GM12878 (cell line): ENCODE measurements around the gene AP4B1. TPM values are rescaled to one million over a fixed set of nuclear protein-coding genes. Genes with fewer than 3 reads are reported as not detected.
"Not testable (repeated sequence)": the region's sequence is repeated elsewhere in the genome, so short reads cannot be mapped to it uniquely, and the experiment has no call there.

Experiments used
- ATAC-seq: fragments of 200-7000 bp; cut with Tn5 transposase; 3 replicates; pipeline ENCODE4 v1.9.1; 2020; ENCODE audit warnings: mild to moderate bottlenecking, moderate library complexity
- BruUV-seq: library from RNA; stranded (reverse); fragments of 400-500 nt; replicated peaks from 2 replicates; lab custom pipeline; 2021; lab: Mats Ljungman, UMichigan
- CTCF ChIA-PET: fragments of 300-600 bp; sonication (Branson Sonifier 250); formaldehyde crosslinking; extraction: SDS; loops from one replicate; lab custom pipeline; 2021; ENCODE audit warnings: inconsistent platforms; lab: Yijun Ruan, JAX
- POLR2A ChIA-PET: fragments of 350-600 bp; formaldehyde crosslinking; extraction: SDS; loops from one replicate; lab custom pipeline; 2021; ENCODE audit warnings: inconsistent platforms; lab: Charles Lee
- RAD21 ChIA-PET: fragments of 300-600 bp; sonication (Branson Sonifier 250); formaldehyde crosslinking; loops from one replicate; lab custom pipeline; 2023; ENCODE audit warnings: antibody characterized with exemption; ENCODE audit not compliant: unreplicated experiment; lab: Charles Lee
- SMC1A ChIA-PET: fragments of 300-600 bp; sonication (Branson Sonifier 250); formaldehyde crosslinking; loops from one replicate; lab custom pipeline; 2023; ENCODE audit not compliant: unreplicated experiment, uncharacterized antibody; lab: Charles Lee
- DNase-seq: peaks from one replicate; pipeline ENCODE4 v3.0.0-alpha.2; 2011; ENCODE audit warnings: low read depth, low spot score
- FAIRE-seq: peaks from 3 replicates; lab custom pipeline; 2011; peaks lifted over from hg19 to GRCh38; lab: Jason Lieb, UNC
- H2AFZ ChIP-seq: 2 replicates; pipeline ENCODE4 v1.6.0; 2011; ENCODE audit warnings: low read depth, low read length, control low read depth; ENCODE audit not compliant: control insufficient read depth
- H3K27ac ChIP-seq: 2 replicates; pipeline ENCODE4 v1.5.1; 2011; ENCODE audit warnings: control low read depth; ENCODE audit not compliant: control insufficient read depth, insufficient read depth
- H3K27me3 ChIP-seq, 2 experiments: replicated peaks in 1 of 2; 2 replicates each; pipeline versions ENCODE4 v1.6.0 to v1.6.1; 2011; ENCODE audit warnings: low read length in 1 of 2; ENCODE audit not compliant: control insufficient read depth in 2 of 2, insufficient read depth in 2 of 2
- H3K36me3 ChIP-seq, 2 experiments: 2 replicates each; pipeline ENCODE4 v1.5.1; 2011; ENCODE audit warnings: low read length in 1 of 2; ENCODE audit not compliant: control insufficient read depth in 2 of 2, insufficient read depth in 2 of 2
- H3K4me1 ChIP-seq: 2 replicates; pipeline ENCODE4 v1.6.1; 2011; ENCODE audit warnings: mild to moderate bottlenecking, low read length, moderate library complexity, mixed read lengths; ENCODE audit not compliant: control insufficient read depth, insufficient read depth
- H3K4me2 ChIP-seq: 2 replicates; pipeline ENCODE4 v1.6.0; 2011; ENCODE audit warnings: control low read depth; ENCODE audit not compliant: control insufficient read depth, insufficient read depth
- H3K4me3 ChIP-seq: fragments of 200-600 bp; sonication (generic); 2 replicates; pipeline ENCODE4 v1.5.1; 2016
- H3K79me2 ChIP-seq: 2 replicates; pipeline ENCODE4 v1.6.0; 2011; ENCODE audit warnings: low read length; ENCODE audit not compliant: control insufficient read depth, insufficient read depth
- H3K9ac ChIP-seq: 2 replicates; pipeline ENCODE4 v1.8.0; 2011; ENCODE audit warnings: low read length, control low read depth, mixed read lengths; ENCODE audit not compliant: control insufficient read depth, insufficient read depth
- H3K9me3 ChIP-seq: replicated peaks from 3 replicates; pipeline ENCODE4 v1.5.1; 2011; ENCODE audit warnings: mild to moderate bottlenecking, low read length; ENCODE audit not compliant: control insufficient read depth, insufficient read depth
- H4K20me1 ChIP-seq: 2 replicates; pipeline ENCODE4 v1.6.0; 2011; ENCODE audit not compliant: control insufficient read depth, insufficient read depth
- CREB1 ChIP-seq: IDR thresholded peaks from 2 replicates; pipeline ENCODE4 v1.6.1; 2012; ENCODE audit warnings: low read depth, mild to moderate bottlenecking, inconsistent platforms
- DPF2 ChIP-seq: fragments of 450-650 bp; IDR thresholded peaks from 2 replicates; pipeline ENCODE4 v1.6.1; 2017; ENCODE audit warnings: mild to moderate bottlenecking
- FOS ChIP-seq: IDR thresholded peaks from 3 replicates; pipeline ENCODE4 v1.6.1; 2011; ENCODE audit warnings: borderline replicate concordance; ENCODE audit not compliant: insufficient read length; ENCODE audit errors: extremely low read depth
- HDGF ChIP-seq: fragments of 450-650 bp; IDR thresholded peaks from 2 replicates; pipeline ENCODE4 v1.6.1; 2016; ENCODE audit warnings: antibody characterized with exemption
- JUNB ChIP-seq: IDR thresholded peaks from 2 replicates; pipeline ENCODE4 v1.6.1; 2016; ENCODE audit warnings: antibody characterized with exemption, mild to moderate bottlenecking
- MYB ChIP-seq: fragments of 150-350 bp; IDR thresholded peaks from 2 replicates; pipeline ENCODE4 v1.6.1; 2014; ENCODE audit warnings: mild to moderate bottlenecking, low read depth, low read length, borderline replicate concordance
- RB1 ChIP-seq: fragments of 450-650 bp; formaldehyde crosslinking; IDR thresholded peaks from 2 replicates; pipeline ENCODE4 v1.6.1; 2017; ENCODE audit warnings: mild to moderate bottlenecking, borderline replicate concordance
- ZBTB11 ChIP-seq: fragments of 450-650 bp; formaldehyde crosslinking; IDR thresholded peaks from 2 replicates; pipeline ENCODE4 v1.5.0; 2022; ENCODE audit warnings: mild to moderate bottlenecking, missing genetic modification characterization
- ZNF274 ChIP-seq: IDR thresholded peaks from one replicate; pipeline ENCODE4 v1.8.0; 2011; ENCODE audit not compliant: insufficient read length, insufficient read depth
- WGBS: methylation state at CpG from one replicate; pipeline ENCODE4 v1.1.6; 2016; ENCODE audit warnings: low lambda C conversion rate; ENCODE audit not compliant: insufficient replicate concordance, insufficient coverage; ENCODE audit errors: missing lambda C conversion rate; 5-methylcytosine and 5-hydroxymethylcytosine counted together
- in situ Hi-C: fragments of 300-500 bp; cut with MboI; formaldehyde crosslinking; loops from 9 replicates; pipeline ENCODE4 v1.14.3; 2018; ENCODE audit warnings: mixed read lengths
- intact Hi-C: fragments of 100-400 bp; cut with micrococcal nuclease; formaldehyde crosslinking; loops from one replicate; pipeline ENCODE4 v1.14.2; 2022; ENCODE audit not compliant: unreplicated experiment
- polyA plus RNA-seq, 11 experiments: library from polyadenylated mRNA; depleted of rRNA in 4 of 11; unstranded in 6 of 11; stranded (reverse) in 5 of 11; fragments of >200 nt; fragmentation: Nextera tagmentation in 4 of 11; fragmentation: Illumina TruSeq in 1 of 11; extraction: Ambion mirVana in 4 of 11; extraction: Trizol in 1 of 11; gene quantifications; 1 replicate in 1 of 11; 2 replicates in 10 of 11; pipeline versions ENCODE4 v1.2.1 to v1.2.3, GENCODE V29; 2011 to 2016; ENCODE audit warnings: inconsistent platforms in 2 of 11, missing spikeins in 2 of 11, low read depth in 1 of 11
- total RNA-seq, 4 experiments: library from RNA; depleted of rRNA in 3 of 4; stranded (reverse); fragments of >200 nt in 3 of 4; fragmentation: Illumina TruSeq in 1 of 4; extraction: Trizol in 1 of 4; gene quantifications; 2 replicates each; pipeline versions ENCODE4 v1.2.1 to v1.2.3, GENCODE V29; 2013 to 2021

AP4B1 gene
- total and polyA plus RNA-seq, 10 of the 15 experiments (the other 5 are each of a cell fraction or from before 2014, with no cell fraction given): 27.2 to 61.0 (median 33.0) TPM

DNA sequence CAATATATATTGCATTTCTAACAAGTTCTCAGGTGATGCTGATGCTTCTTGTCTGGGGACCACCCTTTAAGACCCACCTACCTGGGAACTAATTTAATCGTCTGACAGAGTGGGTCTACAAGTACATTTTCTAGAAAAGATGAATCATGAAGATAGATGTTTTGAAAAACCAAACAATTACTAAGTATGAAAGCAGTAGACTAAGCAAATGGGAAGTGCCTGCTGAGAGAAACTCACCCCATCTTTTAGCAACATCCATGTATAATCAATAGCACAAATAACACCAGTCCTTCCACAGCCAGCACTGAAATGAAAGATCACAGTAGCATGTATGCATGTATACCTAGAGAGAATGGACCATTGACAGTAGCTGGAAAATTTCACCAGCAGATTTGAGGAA lies 50.4 kb downstream of the AP4B1 start:
- BruUV-seq: no TSS peak
- RAD21 ChIA-PET: interaction anchor here (7.1 kb wide), 1 partner anchor 24 kb away, joined by 189 read pairs; no protein-coding TSS in a partner anchor
- FAIRE-seq (no peak), DNase-seq (no peak), ATAC-seq (no peak)
- Histone ChIP-seq H3K79me2 (no peaks in the 10 kb centered on the region; the same call in none of the 2 replicates), H3K27me3 (no peaks in the 10 kb centered on the region), H3K9ac (no peak overlapping the region), H3K4me3 (no peak overlapping the region), H3K9me3 (no peaks in the 10 kb centered on the region), H3K36me3 (peaks cover 0 to 24% of the 10 kb centered on the region in 2 experiments; a peak in 2 of 4 replicates), H4K20me1 (no peaks in the 10 kb centered on the region), H3K4me2 (no peak overlapping the region), H3K4me1 (peaks cover 21% of the 10 kb centered on the region), H3K27ac (no peak overlapping the region), H2AFZ (no peak overlapping the region)
- SMC1A ChIA-PET: interaction anchor here (0.5 to 17.4 kb wide), 2 partner anchors 25 to 27 kb away, joined by 3 to 396 read pairs; partner anchors contain the start of gene BCL2L15
- POLR2A ChIA-PET: no interaction called here
- CTCF ChIA-PET: interaction anchor here (0.7 kb wide), 1 partner anchor 22 kb away, joined by 3 read pairs; no protein-coding TSS in a partner anchor
- WGBS: 96% methylated on average over 1 of the region's 1 CpG
- intact Hi-C loops: no loop called here
- no peak for TF ChIP-seq HDGF
- TF ChIP-seq FOS: no peak
- TF ChIP-seq RB1: no peak
- no peak for TF ChIP-seq ZNF274
- no peak for TF ChIP-seq ZBTB11 (CRISPR knock-in tag)
- no peak for TF ChIP-seq MYB
- TF ChIP-seq DPF2: no peak
- no peak for TF ChIP-seq CREB1
- TF ChIP-seq JUNB: no peak
- in situ Hi-C loops: no loop called here

DNA sequence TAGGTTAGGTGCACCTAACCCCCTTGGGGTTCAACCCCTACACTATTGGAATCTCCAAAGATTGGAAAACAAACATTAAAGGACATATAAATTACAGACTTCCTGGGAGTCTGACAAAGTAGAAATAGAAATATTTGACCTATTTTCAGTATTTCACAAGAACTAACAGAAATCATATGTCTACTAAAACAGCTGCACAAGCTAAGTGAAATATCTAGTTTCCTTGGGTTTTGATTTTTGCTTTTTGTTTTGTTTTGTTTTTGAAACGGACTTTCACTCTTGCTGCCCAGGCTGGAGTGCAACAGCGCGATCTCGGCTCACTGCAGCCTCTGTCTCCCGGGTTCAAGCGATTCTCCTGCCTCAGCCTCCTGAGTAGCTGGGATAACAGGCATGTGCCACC lies 51.9 kb downstream of the AP4B1 start:
- H3K4me2 ChIP-seq, CTCF ChIA-PET, BruUV-seq, H4K20me1 ChIP-seq, H3K4me1 ChIP-seq, H2AFZ ChIP-seq, H3K27ac ChIP-seq, H3K4me3 ChIP-seq, DNase-seq, intact Hi-C loops, H3K79me2 ChIP-seq, H3K9me3 ChIP-seq, ATAC-seq, in situ Hi-C loops, FAIRE-seq, SMC1A ChIA-PET, H3K9ac ChIP-seq, RAD21 ChIA-PET, H3K27me3 ChIP-seq: not testable (repeated sequence)
- H3K36me3 ChIP-seq: peaks cover 0 to 24% of the 10 kb centered on the region in 2 experiments; a peak in 2 of 4 replicates
- WGBS: 94% methylated on average over 6 of the region's 6 CpGs
- POLR2A ChIA-PET: interaction anchor here (0.6 kb wide), 1 partner anchor 28 kb away, joined by 3 read pairs; no protein-coding TSS in a partner anchor
